GM23338 (cell line): Measurements from ENCODE around the gene NDRG3. TPM values are rescaled to one million over a fixed set of nuclear protein-coding genes. Genes with fewer than 3 reads are reported as not detected.

Experiments
- ATAC-seq: fragments of 200-7000 bp; cut with Tn5 transposase; 3 replicates; pipeline ENCODE4 v1.9.1; 2020
- DNase-seq: peaks from one replicate; pipeline ENCODE4 v3.0.0-alpha.2; 2015; ENCODE audit warnings: low spot score
- H2AFZ ChIP-seq: fragments of 200-600 bp; sonication (generic); 2 replicates; pipeline ENCODE4 v1.8.0; 2016; ENCODE audit warnings: antibody characterized with exemption, mild to moderate bottlenecking, moderate library complexity
- H3F3A ChIP-seq: fragments of 200-600 bp; sonication (generic); replicated peaks from 2 replicates; pipeline ENCODE4 v1.8.0; 2017; ENCODE audit warnings: antibody characterized with exemption, mixed run types, low read depth
- H3K27ac ChIP-seq: fragments of 200-600 bp; sonication (generic); 2 replicates; pipeline ENCODE4 v1.6.1; 2016; ENCODE audit warnings: low read depth
- H3K27me3 ChIP-seq: fragments of 200-600 bp; sonication (generic); 2 replicates; pipeline ENCODE4 v1.8.0; 2016; ENCODE audit warnings: mild to moderate bottlenecking, mixed run types, moderate library complexity; ENCODE audit not compliant: insufficient read depth
- H3K36me3 ChIP-seq: fragments of 200-600 bp; sonication (generic); 2 replicates; pipeline ENCODE4 v1.8.0; 2016; ENCODE audit warnings: mild to moderate bottlenecking; ENCODE audit not compliant: insufficient read depth
- H3K4me1 ChIP-seq: fragments of 200-600 bp; sonication (generic); 2 replicates; pipeline ENCODE4 v1.8.0; 2016; ENCODE audit warnings: mild to moderate bottlenecking, moderate library complexity; ENCODE audit not compliant: insufficient read depth
- H3K4me2 ChIP-seq: fragments of 200-600 bp; sonication (generic); 2 replicates; pipeline ENCODE4 v1.7.1; 2017; ENCODE audit warnings: mixed run types
- H3K4me3 ChIP-seq: fragments of 200-600 bp; sonication (generic); 2 replicates; pipeline ENCODE4 v1.6.1; 2016; ENCODE audit warnings: mixed run types
- H3K79me2 ChIP-seq: fragments of 200-600 bp; sonication (generic); replicated peaks from 2 replicates; pipeline ENCODE4 v1.8.0; 2017; ENCODE audit warnings: mild to moderate bottlenecking; ENCODE audit not compliant: insufficient read depth
- H3K9me2 ChIP-seq: fragments of 200-600 bp; sonication (generic); 2 replicates; pipeline ENCODE4 v1.8.0; 2017; ENCODE audit not compliant: insufficient read depth
- H4K20me1 ChIP-seq: fragments of 200-600 bp; sonication (generic); replicated peaks from 2 replicates; pipeline ENCODE4 v1.8.0; 2017; ENCODE audit warnings: mild to moderate bottlenecking; ENCODE audit not compliant: insufficient read depth
- H3K27ac Mint-ChIP-seq: 2 replicates; pipeline ENCODE4 v1.8.0; 2020; ENCODE audit warnings: inconsistent platforms, mild to moderate bottlenecking, moderate library complexity, mixed read lengths
- H3K27me3 Mint-ChIP-seq: 3 replicates; pipeline ENCODE4 v1.8.0; 2022; ENCODE audit warnings: low read depth, mild to moderate bottlenecking, moderate library complexity, mixed read lengths, inconsistent platforms; ENCODE audit not compliant: insufficient read depth, poor library complexity
- H3K36me3 Mint-ChIP-seq: 3 replicates; pipeline ENCODE4 v1.8.0; 2021; ENCODE audit warnings: low read depth, mild to moderate bottlenecking, inconsistent platforms, moderate library complexity, mixed read lengths
- H3K4me1 Mint-ChIP-seq: 3 replicates; pipeline ENCODE4 v1.8.0; 2020; ENCODE audit warnings: mild to moderate bottlenecking, inconsistent platforms, mixed read lengths
- H3K4me3 Mint-ChIP-seq: 3 replicates; pipeline ENCODE4 v1.8.0; 2021; ENCODE audit warnings: moderate library complexity, mild to moderate bottlenecking, inconsistent platforms, mixed read lengths
- H3K9me3 Mint-ChIP-seq: 3 replicates; pipeline ENCODE4 v1.8.0; 2020; ENCODE audit warnings: moderate library complexity, mild to moderate bottlenecking, inconsistent platforms, mixed read lengths
- CREB1 ChIP-seq: fragments of 250-450 bp; sonication (Bioruptor Pico); IDR thresholded peaks from 2 replicates; pipeline ENCODE4 v1.5.0; 2020; ENCODE audit warnings: low read depth, mild to moderate bottlenecking, moderate library complexity
- CTCF ChIP-seq, 2 experiments: fragments of 200-600 bp in 1 of 2; sonication (generic) in 1 of 2; conservative IDR thresholded peaks; 2 replicates each; pipeline versions ENCODE4 v1.5.1 to v1.6.1; 2016 to 2017; ENCODE audit warnings: antibody characterized with exemption in 2 of 2, low read depth in 2 of 2, mild to moderate bottlenecking in 2 of 2, moderate library complexity in 1 of 2
- ETS1 ChIP-seq: IDR thresholded peaks from 2 replicates; pipeline ENCODE4 v1.6.1; 2016; ENCODE audit warnings: antibody characterized with exemption
- EZH2 ChIP-seq: fragments of 200-600 bp; sonication (generic); IDR thresholded peaks from one replicate; pipeline ENCODE4 v1.8.0; 2017; ENCODE audit warnings: antibody characterized with exemption, mild to moderate bottlenecking, low read depth; ENCODE audit not compliant: unreplicated experiment
- EZH2phosphoT487 ChIP-seq: fragments of 200-600 bp; sonication (generic); IDR thresholded peaks from one replicate; pipeline ENCODE4 v1.8.1; 2018; ENCODE audit warnings: antibody characterized with exemption; ENCODE audit not compliant: unreplicated experiment
- JUNB ChIP-seq: IDR thresholded peaks from one replicate; pipeline ENCODE4 v1.6.1; 2016; ENCODE audit warnings: antibody characterized with exemption; ENCODE audit not compliant: unreplicated experiment
- NANOG ChIP-seq: IDR thresholded peaks from 2 replicates; pipeline ENCODE4 v1.6.1; 2016; ENCODE audit warnings: antibody characterized with exemption, borderline replicate concordance
- POLR2AphosphoS5 ChIP-seq: IDR thresholded peaks from 2 replicates; pipeline ENCODE4 v1.6.1; 2016; ENCODE audit warnings: antibody characterized with exemption, low read depth
- REST ChIP-seq: IDR thresholded peaks from one replicate; pipeline ENCODE4 v1.6.1; 2018; ENCODE audit warnings: antibody characterized with exemption; ENCODE audit not compliant: unreplicated experiment
- STAT1 ChIP-seq: IDR thresholded peaks from one replicate; pipeline ENCODE4 v1.6.1; 2016; ENCODE audit warnings: antibody characterized with exemption; ENCODE audit not compliant: unreplicated experiment
- ZNF114 ChIP-seq: fragments of 250-450 bp; sonication (Bioruptor Pico); IDR thresholded peaks from 2 replicates; pipeline ENCODE4 v1.5.0; 2020; ENCODE audit warnings: mild to moderate bottlenecking, moderate library complexity
- ZNF331 ChIP-seq: fragments of 250-450 bp; sonication (Bioruptor Pico); IDR thresholded peaks from 2 replicates; pipeline ENCODE4 v1.5.0; 2020; ENCODE audit warnings: low read depth, mild to moderate bottlenecking, moderate library complexity
- ZNF462 ChIP-seq: fragments of 250-450 bp; sonication (Bioruptor Pico); IDR thresholded peaks from 2 replicates; pipeline ENCODE4 v1.5.0; 2020; ENCODE audit warnings: mild to moderate bottlenecking, moderate library complexity
- polyA plus RNA-seq: library from polyadenylated mRNA; unstranded; fragments of >200 nt; fragmentation: Nextera tagmentation; extraction: Ambion mirVana; gene quantifications from 2 replicates; pipeline ENCODE4 v1.2.1, GENCODE V29; 2016
- total RNA-seq: library from RNA; depleted of rRNA; stranded (reverse); fragments of >200 nt; shearing (Covaris generic); gene quantifications from 2 replicates; pipeline ENCODE4 v1.2.3, GENCODE V29; 2014

The NDRG3 gene
- total and polyA plus RNA-seq, 2 experiments from 2014 or later = 18.6 to 24.0 TPM

- Histone ChIP-seq H3K36me3 (no peaks in the 10 kb centered on the region), H3K27me3 (no peaks in the 10 kb centered on the region), H4K20me1 (peaks cover 6% of the 10 kb centered on the region; the same call in 1 of the 2 replicates), H3K4me3 (no peak overlapping the region), H3K27ac (no peak overlapping the region), H3K9me2 (no peaks in the 10 kb centered on the region), H3F3A (no peaks in the 10 kb centered on the region), H3K79me2 (no peaks in the 10 kb centered on the region), H3K4me2 (no peak overlapping the region), H3K4me1 (no peaks in the 10 kb centered on the region), H2AFZ (no peak overlapping the region)
- ATAC-seq (no peak), DNase-seq (no peak)
- peaks cover 1% of the 10 kb centered on the region; the same call in 2 of the 3 replicates for H3K9me3 Mint-ChIP-seq
- peaks cover 4% of the 10 kb centered on the region for H3K36me3 Mint-ChIP-seq
- H3K4me1 Mint-ChIP-seq = no peaks in the 10 kb centered on the region
- H3K27me3 Mint-ChIP-seq = no peaks in the 10 kb centered on the region
- TF ChIP-seq EZH2phosphoT487 (no peak), POLR2AphosphoS5 (no peak), NANOG (no peak), REST (no peak), STAT1 (no peak), ZNF331 (no peak), CTCF (conservative IDR thresholded peaks at IDR 0.05; ENCODE audit: low read depth in 2 of 2) (no peak), EZH2 (no peak), CREB1 (CRISPR knock-in tag) (no peak), ZNF114 (CRISPR knock-in tag) (no peak), ETS1 (no peak), JUNB (no peak), ZNF462 (CRISPR knock-in tag) (no peak)
- no peak overlapping the region for H3K27ac Mint-ChIP-seq
- no peak overlapping the region for H3K4me3 Mint-ChIP-seq
Observed at GRCh38 chr20:36688630-36689029, 57.3 kb downstream of the NDRG3 start.
